HCT116 (cell line): ENCODE measurements around the gene LCN1. TPM values are rescaled to one million over a fixed set of nuclear protein-coding genes. Genes with fewer than 3 reads are reported as not detected.

Experiments
- ATAC-seq: fragments of 200-7000 bp; cut with Tn5 transposase; 2 replicates; pipeline ENCODE4 v1.9.1; 2020; ENCODE audit warnings: mild to moderate bottlenecking, moderate library complexity
- BruUV-seq: library from RNA; stranded (reverse); fragments of 400-500 nt; replicated peaks from 2 replicates; lab custom pipeline; 2021; lab: Mats Ljungman, UMichigan
- CTCF ChIA-PET: fragments of 300-600 bp; sonication (Branson Sonifier 250); formaldehyde crosslinking; loops from one replicate; lab custom pipeline; 2021; ENCODE audit warnings: antibody characterized with exemption; lab: Charles Lee
- POLR2A ChIA-PET: fragments of 300-600, 350-600 bp; sonication (Branson Sonifier 250); formaldehyde crosslinking; loops from one replicate; lab custom pipeline; 2021; ENCODE audit warnings: antibody characterized with exemption; lab: Charles Lee
- RAD21 ChIA-PET, 2 experiments: fragments of 300-600 bp; sonication (Branson Sonifier 250); formaldehyde crosslinking; loops; one replicate each; lab custom pipeline; 2023; ENCODE audit warnings: low total read pairs in 2 of 2; ENCODE audit not compliant: uncharacterized antibody in 2 of 2, unreplicated experiment in 2 of 2, low non-redundant PET in 1 of 2; lab: Charles Lee
- DNase-seq: peaks from one replicate; pipeline ENCODE4 v3.0.0-alpha.2; 2010; ENCODE audit warnings: low read depth, low spot score
- H2AFZ ChIP-seq: fragments of 200-600 bp; shearing (Covaris generic), sonication (generic); 2 replicates; pipeline ENCODE4 v1.6.1; 2017; ENCODE audit warnings: low read depth, mixed run types, mixed read lengths, antibody characterized with exemption, low read length; ENCODE audit not compliant: poor library complexity, severe bottlenecking
- H3K27ac ChIP-seq: 2 replicates; pipeline ENCODE4 v1.5.1; 2012; ENCODE audit warnings: low read depth, low read length
- H3K27me3 ChIP-seq: fragments of 200-600 bp; sonication (generic); 2 replicates; pipeline ENCODE4 v1.6.1; 2016; ENCODE audit warnings: mixed run types, low read length, mixed read lengths; ENCODE audit not compliant: insufficient read depth
- H3K36me3 ChIP-seq, 2 experiments: fragments of 200-500 bp in 1 of 2; fragments of 200-600 bp in 1 of 2; sonication (Bioruptor generic) in 1 of 2; sonication (generic) in 1 of 2; 2 replicates each; pipeline versions ENCODE4 v1.5.1 to v1.6.1; 2014 to 2016; ENCODE audit warnings: low read length in 2 of 2, inconsistent platforms in 1 of 2, mixed read lengths in 1 of 2, mixed run types in 1 of 2; ENCODE audit not compliant: insufficient read depth in 2 of 2, control insufficient read depth in 1 of 2
- H3K4me1 ChIP-seq, 2 experiments: fragments of 200-600 bp in 1 of 2; sonication (generic) in 1 of 2; 2 replicates each; pipeline versions ENCODE4 v1.5.1 to v1.6.1; 2012 to 2017; ENCODE audit warnings: low read length in 2 of 2, inconsistent platforms in 1 of 2, mild to moderate bottlenecking in 1 of 2, mixed read lengths in 1 of 2, mixed run types in 1 of 2, moderate library complexity in 1 of 2; ENCODE audit not compliant: insufficient read depth in 2 of 2, control insufficient read depth in 1 of 2
- H3K4me2 ChIP-seq: fragments of 200-600 bp; sonication (generic); 2 replicates; pipeline ENCODE4 v1.6.1; 2017; ENCODE audit warnings: mixed run types, low read length, mixed read lengths
- H3K4me3 ChIP-seq, 2 experiments: fragments of 200-600 bp in 1 of 2; sonication (generic) in 1 of 2; replicated peaks in 1 of 2; 2 replicates each; pipeline ENCODE4 v1.5.1; 2011 to 2016; ENCODE audit warnings: low read length in 2 of 2, control low read depth in 1 of 2, low read depth in 1 of 2, mild to moderate bottlenecking in 1 of 2, mixed read lengths in 1 of 2, mixed run types in 1 of 2
- H3K79me2 ChIP-seq: fragments of 200-600 bp; sonication (generic); 2 replicates; pipeline ENCODE4 v1.6.1; 2017; ENCODE audit warnings: mild to moderate bottlenecking, mixed run types, low read length, moderate library complexity, mixed read lengths; ENCODE audit not compliant: insufficient read depth
- H3K9ac ChIP-seq: fragments of 200-600 bp; sonication (generic); 2 replicates; pipeline ENCODE4 v1.6.1; 2016; ENCODE audit warnings: low read length, mixed read lengths
- H3K9me2 ChIP-seq: fragments of 200-600 bp; sonication (generic), shearing (Covaris generic); 2 replicates; pipeline ENCODE4 v1.6.1; 2017; ENCODE audit warnings: mixed run types, mild to moderate bottlenecking, moderate library complexity; ENCODE audit not compliant: insufficient read depth
- H3K9me3 ChIP-seq, 2 experiments: fragments of 200-500 bp in 1 of 2; fragments of 200-600 bp in 1 of 2; sonication (Bioruptor generic) in 1 of 2; sonication (generic) in 1 of 2; 2 replicates each; pipeline ENCODE4 v1.6.1; 2014 to 2017; ENCODE audit warnings: low read length in 2 of 2, mixed read lengths in 2 of 2, inconsistent platforms in 1 of 2, low read depth in 1 of 2, mild to moderate bottlenecking in 1 of 2, mixed run types in 1 of 2, moderate library complexity in 1 of 2; ENCODE audit not compliant: control insufficient read depth in 1 of 2, insufficient read depth in 1 of 2
- H4K20me1 ChIP-seq: fragments of 200-600 bp; sonication (generic), shearing (Covaris generic); 2 replicates; pipeline ENCODE4 v1.6.1; 2017; ENCODE audit warnings: mixed run types, mild to moderate bottlenecking, moderate library complexity; ENCODE audit not compliant: insufficient read depth
- ATF3 ChIP-seq: IDR thresholded peaks from 2 replicates; pipeline ENCODE4 v1.6.1; 2012
- EGR1 ChIP-seq: IDR thresholded peaks from 2 replicates; pipeline ENCODE4 v1.6.1; 2012; ENCODE audit warnings: low read depth
- ELF1 ChIP-seq: IDR thresholded peaks from 2 replicates; pipeline ENCODE4 v1.6.1; 2012; ENCODE audit warnings: low read depth, borderline replicate concordance
- EZH2 ChIP-seq: fragments of 200-600 bp; sonication (generic); IDR thresholded peaks from 2 replicates; pipeline ENCODE4 v1.6.1; 2017; ENCODE audit warnings: antibody characterized with exemption, mixed run types
- FOSL1 ChIP-seq: IDR thresholded peaks from 2 replicates; pipeline ENCODE4 v1.6.1; 2012; ENCODE audit warnings: low read depth
- JUND ChIP-seq: IDR thresholded peaks from 2 replicates; pipeline ENCODE4 v1.6.1; 2012
- POLR2AphosphoS5 ChIP-seq: IDR thresholded peaks from 2 replicates; pipeline ENCODE4 v1.6.1; 2011; ENCODE audit warnings: mild to moderate bottlenecking, low read depth, low read length, moderate library complexity
- REST ChIP-seq: IDR thresholded peaks from 2 replicates; pipeline ENCODE4 v1.6.1; 2012; ENCODE audit warnings: low read depth
- SIN3A ChIP-seq: IDR thresholded peaks from 2 replicates; pipeline ENCODE4 v1.6.1; 2012; ENCODE audit warnings: low read depth
- SP1 ChIP-seq: IDR thresholded peaks from 2 replicates; pipeline ENCODE4 v1.6.1; 2012; ENCODE audit warnings: low read depth
- SRF ChIP-seq: IDR thresholded peaks from 2 replicates; pipeline ENCODE4 v1.6.1; 2012; ENCODE audit warnings: low read depth
- YY1 ChIP-seq: IDR thresholded peaks from 2 replicates; pipeline ENCODE4 v1.6.1; 2011; ENCODE audit warnings: low read length, low read depth, moderate library complexity, mild to moderate bottlenecking; ENCODE audit not compliant: insufficient replicate concordance; ENCODE audit errors: extremely low read depth
- ZBTB33 ChIP-seq: IDR thresholded peaks from 2 replicates; pipeline ENCODE4 v1.6.1; 2011; ENCODE audit warnings: mild to moderate bottlenecking, low read length, moderate library complexity; ENCODE audit not compliant: insufficient replicate concordance; ENCODE audit errors: extremely low read depth
- ZFX ChIP-seq: fragments of 450-650 bp; IDR thresholded peaks from 2 replicates; pipeline ENCODE4 v1.6.1; 2017
- ZNF274 ChIP-seq: fragments of 200-500 bp; sonication (Bioruptor generic); IDR thresholded peaks from 2 replicates; pipeline ENCODE4 v1.6.1; 2014; ENCODE audit warnings: mild to moderate bottlenecking, low read depth, low read length, inconsistent platforms
- intact Hi-C: fragments of 100-400 bp; cut with micrococcal nuclease; formaldehyde crosslinking; loops from 2 replicates; pipeline ENCODE4 v1.10.0; 2022
- total RNA-seq: library from RNA; stranded (reverse); gene quantifications from one replicate; pipeline ENCODE4 v1.2.1, GENCODE V29; 2021; ENCODE audit not compliant: unreplicated experiment

The LCN1 gene
- total RNA-seq, 1 experiment from 2014 or later = not detected

- H3K36me3 ChIP-seq = peaks cover 5 to 21% of the 10 kb centered on the region in 2 experiments
- TF ChIP-seq ATF3 = no peak
- TF ChIP-seq SP1 = no peak
- TF ChIP-seq EZH2 = no peak
- TF ChIP-seq SIN3A = no peak
- TF ChIP-seq FOSL1 = no peak
- no peak for TF ChIP-seq EGR1
- no peak for TF ChIP-seq POLR2AphosphoS5
- no peak for TF ChIP-seq REST
- TF ChIP-seq SRF = no peak
- TF ChIP-seq YY1 = no peak
- TF ChIP-seq ZFX = no peak
- no peak for TF ChIP-seq ELF1
- no peak for TF ChIP-seq JUND
- no peak for TF ChIP-seq ZBTB33
- no peak for TF ChIP-seq ZNF274
- POLR2A ChIA-PET = no interaction called here
- no peaks in the 10 kb centered on the region for H3K9me3 ChIP-seq
- H3K79me2 ChIP-seq = peaks cover 30% of the 10 kb centered on the region
- no peaks in the 10 kb centered on the region for H4K20me1 ChIP-seq
- H3K4me3 ChIP-seq = peak overlapping the region; percentile 78 to 79; a peak in 3 of 4 replicates
- DNase-seq (no peak), ATAC-seq (no peak)
- peak overlapping the region; percentile 98; the same call in 1 of the 2 replicates for H3K9ac ChIP-seq
- intact Hi-C loops = no loop called here
- no peaks in the 10 kb centered on the region for H3K9me2 ChIP-seq
- no peak overlapping the region for H2AFZ ChIP-seq
- H3K4me1 ChIP-seq = peaks cover 12 to 42% of the 10 kb centered on the region in 2 experiments
- no peaks in the 10 kb centered on the region for H3K27me3 ChIP-seq
- BruUV-seq = no TSS peak
- H3K27ac ChIP-seq = no peak overlapping the region
- CTCF ChIA-PET = interaction anchor here (1.6 kb wide), 1 partner anchor 19 kb away, joined by 4 read pairs; the partner anchor contains the start of gene PPP1R26
- RAD21 ChIA-PET = no interaction called here
- H3K4me2 ChIP-seq = peak overlapping the region; percentile 95
Measured at GRCh38 chr9:135498381-135499126, 22.7 kb upstream of the LCN1 start.
